GM23338 (cell line): ENCODE results near the gene C20orf204. TPM values are rescaled to one million over a fixed set of nuclear protein-coding genes. Genes with fewer than 3 reads are reported as not detected.

Experiments
- CREB1 ChIP-seq: fragments of 250-450 bp; sonication (Bioruptor Pico); IDR thresholded peaks from 2 replicates; pipeline ENCODE4 v1.5.0; 2020; ENCODE audit warnings: low read depth, mild to moderate bottlenecking, moderate library complexity
- ZNF331 ChIP-seq: fragments of 250-450 bp; sonication (Bioruptor Pico); IDR thresholded peaks from 2 replicates; pipeline ENCODE4 v1.5.0; 2020; ENCODE audit warnings: low read depth, mild to moderate bottlenecking, moderate library complexity
- polyA plus RNA-seq: library from polyadenylated mRNA; unstranded; fragments of >200 nt; fragmentation: Nextera tagmentation; extraction: Ambion mirVana; gene quantifications from 2 replicates; pipeline ENCODE4 v1.2.1, GENCODE V29; 2016
- total RNA-seq: library from RNA; depleted of rRNA; stranded (reverse); fragments of >200 nt; shearing (Covaris generic); gene quantifications from 2 replicates; pipeline ENCODE4 v1.2.3, GENCODE V29; 2014
- TF ChIP-seq, protein P1 (sequence below): fragments of 250-450 bp; sonication (Bioruptor Pico); IDR thresholded peaks from 2 replicates; pipeline ENCODE4 v1.5.0; 2020; ENCODE audit warnings: mild to moderate bottlenecking, moderate library complexity
- TF ChIP-seq, protein P2 (sequence below): IDR thresholded peaks from one replicate; pipeline ENCODE4 v1.6.1; 2018; ENCODE audit warnings: antibody characterized with exemption; ENCODE audit not compliant: unreplicated experiment

The C20orf204 gene
- total and polyA plus RNA-seq, 2 experiments from 2014 or later: 0.73 to 0.82 TPM

DNA sequence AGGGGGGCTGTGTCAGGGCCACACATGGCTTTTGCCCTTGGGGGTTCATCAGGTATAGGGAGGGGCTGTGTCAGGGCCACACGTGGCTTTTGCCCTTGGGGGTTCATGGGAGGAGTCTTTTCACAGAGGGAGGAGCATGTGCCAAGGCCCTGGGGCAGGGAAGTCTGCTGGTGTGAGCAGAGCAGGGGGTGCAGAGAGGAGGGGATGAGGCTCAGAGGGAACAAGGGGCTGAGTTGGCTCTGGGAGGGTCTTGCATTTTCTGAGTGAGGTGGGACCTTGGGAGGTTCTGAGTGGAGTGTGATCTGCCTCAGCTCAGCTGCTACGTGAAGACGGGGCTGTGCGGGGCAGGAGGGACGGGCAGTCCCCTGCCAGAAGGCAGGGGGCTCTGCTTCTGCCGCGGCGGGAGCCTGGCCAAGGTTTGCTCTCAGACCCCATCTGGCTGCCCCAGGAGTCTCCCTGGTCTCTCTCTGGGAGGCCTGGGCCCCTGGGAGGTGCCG is 19.5 kb downstream of the C20orf204 start (continued):
- TF ChIP-seq, protein P1, sequence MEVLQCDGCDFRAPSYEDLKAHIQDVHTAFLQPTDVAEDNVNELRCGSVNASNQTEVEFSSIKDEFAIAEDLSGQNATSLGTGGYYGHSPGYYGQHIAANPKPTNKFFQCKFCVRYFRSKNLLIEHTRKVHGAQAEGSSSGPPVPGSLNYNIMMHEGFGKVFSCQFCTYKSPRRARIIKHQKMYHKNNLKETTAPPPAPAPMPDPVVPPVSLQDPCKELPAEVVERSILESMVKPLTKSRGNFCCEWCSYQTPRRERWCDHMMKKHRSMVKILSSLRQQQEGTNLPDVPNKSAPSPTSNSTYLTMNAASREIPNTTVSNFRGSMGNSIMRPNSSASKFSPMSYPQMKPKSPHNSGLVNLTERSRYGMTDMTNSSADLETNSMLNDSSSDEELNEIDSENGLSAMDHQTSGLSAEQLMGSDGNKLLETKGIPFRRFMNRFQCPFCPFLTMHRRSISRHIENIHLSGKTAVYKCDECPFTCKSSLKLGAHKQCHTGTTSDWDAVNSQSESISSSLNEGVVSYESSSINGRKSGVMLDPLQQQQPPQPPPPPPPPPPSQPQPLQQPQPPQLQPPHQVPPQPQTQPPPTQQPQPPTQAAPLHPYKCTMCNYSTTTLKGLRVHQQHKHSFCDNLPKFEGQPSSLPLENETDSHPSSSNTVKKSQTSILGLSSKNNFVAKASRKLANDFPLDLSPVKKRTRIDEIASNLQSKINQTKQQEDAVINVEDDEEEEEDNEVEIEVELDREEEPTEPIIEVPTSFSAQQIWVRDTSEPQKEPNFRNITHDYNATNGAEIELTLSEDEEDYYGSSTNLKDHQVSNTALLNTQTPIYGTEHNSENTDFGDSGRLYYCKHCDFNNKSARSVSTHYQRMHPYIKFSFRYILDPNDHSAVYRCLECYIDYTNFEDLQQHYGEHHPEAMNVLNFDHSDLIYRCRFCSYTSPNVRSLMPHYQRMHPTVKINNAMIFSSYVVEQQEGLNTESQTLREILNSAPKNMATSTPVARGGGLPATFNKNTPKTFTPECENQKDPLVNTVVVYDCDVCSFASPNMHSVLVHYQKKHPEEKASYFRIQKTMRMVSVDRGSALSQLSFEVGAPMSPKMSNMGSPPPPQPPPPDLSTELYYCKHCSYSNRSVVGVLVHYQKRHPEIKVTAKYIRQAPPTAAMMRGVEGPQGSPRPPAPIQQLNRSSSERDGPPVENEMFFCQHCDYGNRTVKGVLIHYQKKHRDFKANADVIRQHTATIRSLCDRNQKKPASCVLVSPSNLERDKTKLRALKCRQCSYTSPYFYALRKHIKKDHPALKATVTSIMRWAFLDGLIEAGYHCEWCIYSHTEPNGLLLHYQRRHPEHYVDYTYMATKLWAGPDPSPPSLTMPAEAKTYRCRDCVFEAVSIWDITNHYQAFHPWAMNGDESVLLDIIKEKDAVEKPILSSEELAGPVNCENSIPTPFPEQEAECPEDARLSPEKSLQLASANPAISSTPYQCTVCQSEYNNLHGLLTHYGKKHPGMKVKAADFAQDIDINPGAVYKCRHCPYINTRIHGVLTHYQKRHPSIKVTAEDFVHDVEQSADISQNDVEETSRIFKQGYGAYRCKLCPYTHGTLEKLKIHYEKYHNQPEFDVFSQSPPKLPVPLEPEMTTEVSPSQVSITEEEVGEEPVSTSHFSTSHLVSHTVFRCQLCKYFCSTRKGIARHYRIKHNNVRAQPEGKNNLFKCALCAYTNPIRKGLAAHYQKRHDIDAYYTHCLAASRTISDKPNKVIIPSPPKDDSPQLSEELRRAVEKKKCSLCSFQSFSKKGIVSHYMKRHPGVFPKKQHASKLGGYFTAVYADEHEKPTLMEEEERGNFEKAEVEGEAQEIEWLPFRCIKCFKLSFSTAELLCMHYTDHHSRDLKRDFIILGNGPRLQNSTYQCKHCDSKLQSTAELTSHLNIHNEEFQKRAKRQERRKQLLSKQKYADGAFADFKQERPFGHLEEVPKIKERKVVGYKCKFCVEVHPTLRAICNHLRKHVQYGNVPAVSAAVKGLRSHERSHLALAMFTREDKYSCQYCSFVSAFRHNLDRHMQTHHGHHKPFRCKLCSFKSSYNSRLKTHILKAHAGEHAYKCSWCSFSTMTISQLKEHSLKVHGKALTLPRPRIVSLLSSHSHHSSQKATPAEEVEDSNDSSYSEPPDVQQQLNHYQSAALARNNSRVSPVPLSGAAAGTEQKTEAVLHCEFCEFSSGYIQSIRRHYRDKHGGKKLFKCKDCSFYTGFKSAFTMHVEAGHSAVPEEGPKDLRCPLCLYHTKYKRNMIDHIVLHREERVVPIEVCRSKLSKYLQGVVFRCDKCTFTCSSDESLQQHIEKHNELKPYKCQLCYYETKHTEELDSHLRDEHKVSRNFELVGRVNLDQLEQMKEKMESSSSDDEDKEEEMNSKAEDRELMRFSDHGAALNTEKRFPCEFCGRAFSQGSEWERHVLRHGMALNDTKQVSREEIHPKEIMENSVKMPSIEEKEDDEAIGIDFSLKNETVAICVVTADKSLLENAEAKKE (CRISPR knock-in tag): no peak
- TF ChIP-seq CREB1 (no peak), ZNF331 (CRISPR knock-in tag) (no peak)
- TF ChIP-seq, protein P2, sequence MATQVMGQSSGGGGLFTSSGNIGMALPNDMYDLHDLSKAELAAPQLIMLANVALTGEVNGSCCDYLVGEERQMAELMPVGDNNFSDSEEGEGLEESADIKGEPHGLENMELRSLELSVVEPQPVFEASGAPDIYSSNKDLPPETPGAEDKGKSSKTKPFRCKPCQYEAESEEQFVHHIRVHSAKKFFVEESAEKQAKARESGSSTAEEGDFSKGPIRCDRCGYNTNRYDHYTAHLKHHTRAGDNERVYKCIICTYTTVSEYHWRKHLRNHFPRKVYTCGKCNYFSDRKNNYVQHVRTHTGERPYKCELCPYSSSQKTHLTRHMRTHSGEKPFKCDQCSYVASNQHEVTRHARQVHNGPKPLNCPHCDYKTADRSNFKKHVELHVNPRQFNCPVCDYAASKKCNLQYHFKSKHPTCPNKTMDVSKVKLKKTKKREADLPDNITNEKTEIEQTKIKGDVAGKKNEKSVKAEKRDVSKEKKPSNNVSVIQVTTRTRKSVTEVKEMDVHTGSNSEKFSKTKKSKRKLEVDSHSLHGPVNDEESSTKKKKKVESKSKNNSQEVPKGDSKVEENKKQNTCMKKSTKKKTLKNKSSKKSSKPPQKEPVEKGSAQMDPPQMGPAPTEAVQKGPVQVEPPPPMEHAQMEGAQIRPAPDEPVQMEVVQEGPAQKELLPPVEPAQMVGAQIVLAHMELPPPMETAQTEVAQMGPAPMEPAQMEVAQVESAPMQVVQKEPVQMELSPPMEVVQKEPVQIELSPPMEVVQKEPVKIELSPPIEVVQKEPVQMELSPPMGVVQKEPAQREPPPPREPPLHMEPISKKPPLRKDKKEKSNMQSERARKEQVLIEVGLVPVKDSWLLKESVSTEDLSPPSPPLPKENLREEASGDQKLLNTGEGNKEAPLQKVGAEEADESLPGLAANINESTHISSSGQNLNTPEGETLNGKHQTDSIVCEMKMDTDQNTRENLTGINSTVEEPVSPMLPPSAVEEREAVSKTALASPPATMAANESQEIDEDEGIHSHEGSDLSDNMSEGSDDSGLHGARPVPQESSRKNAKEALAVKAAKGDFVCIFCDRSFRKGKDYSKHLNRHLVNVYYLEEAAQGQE: no peak
